Suppressor macrophage (primary cell): ENCODE results near the gene GULP1.
A peak's percentile ranks its signal among the peaks of the same experiment; 100 is the strongest.
"Not testable (repeated sequence)": the region's sequence is repeated elsewhere in the genome, so short reads cannot be mapped to it uniquely, and the experiment has no call there.

Experiments
- DNase-seq, 4 experiments: peaks; one replicate each; pipeline ENCODE4 v3.0.0-alpha.2; 2020 to 2022

The GULP1 gene

DNA sequence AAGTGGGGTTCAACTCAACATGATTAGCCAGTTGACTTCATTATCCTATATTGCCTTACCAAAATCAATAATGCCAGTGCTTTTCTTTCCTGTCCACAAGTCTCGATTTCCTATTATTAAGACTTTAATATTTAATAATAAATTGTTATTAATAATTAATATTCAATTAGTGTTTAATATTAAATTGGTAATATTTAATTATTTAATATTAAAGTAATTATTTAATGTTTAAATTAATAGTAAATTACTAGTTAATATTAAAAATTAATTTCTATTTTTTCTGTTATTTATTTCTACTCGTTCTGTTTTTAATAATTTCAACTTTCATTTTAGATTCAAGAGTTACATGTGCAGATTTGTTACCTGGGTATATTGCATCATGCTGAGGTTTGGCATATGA is 243.2 kb downstream of the GULP1 start:
- no peak for DNase-seq

GRCh38 chr2:188551671-188552070 is 260.0 kb downstream of the GULP1 start:
- DNase-seq: no peak

GRCh38 chr2:188557081-188557480 is 265.4 kb downstream of the GULP1 start:
- no peak for DNase-seq

- DNase-seq: not testable (repeated sequence)
Observed at GRCh38 chr2:188559455-188559854, 267.8 kb downstream of the GULP1 start.

DNA sequence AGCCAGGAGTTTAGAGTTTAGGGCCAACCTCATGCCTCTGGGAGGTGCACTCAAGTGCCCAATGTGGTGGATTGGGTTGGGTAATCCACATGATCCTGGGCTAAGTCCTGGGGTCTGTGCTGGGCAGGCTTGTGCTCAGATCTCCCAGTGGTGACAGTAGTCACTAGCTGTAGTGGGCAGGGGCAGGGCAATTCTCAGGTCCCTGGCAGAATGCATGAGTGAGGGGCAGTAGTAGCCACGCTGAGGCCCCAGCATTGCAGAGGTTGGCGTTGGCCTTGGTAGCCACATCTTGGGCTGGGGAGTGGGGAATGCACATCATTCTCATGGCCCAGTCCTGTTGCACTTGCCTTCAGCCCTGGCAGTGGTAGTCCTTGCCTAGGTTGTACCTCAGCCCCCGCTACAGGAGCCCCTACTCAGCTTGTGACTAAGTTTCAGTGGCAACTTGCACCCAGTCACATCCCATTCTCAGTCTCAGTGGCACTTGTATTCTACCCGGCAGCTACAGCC is 269.9 kb downstream of the GULP1 start:
- DNase-seq: no peak

GRCh38 chr2:188569431-188570165 is 277.9 kb downstream of the GULP1 start:
- no peak for DNase-seq

GRCh38 chr2:188570370-188570769 is 278.7 kb downstream of the GULP1 start:
- no peak for DNase-seq

GRCh38 chr2:188571543-188572303 is 280.0 kb downstream of the GULP1 start:
- DNase-seq: no peak

DNA sequence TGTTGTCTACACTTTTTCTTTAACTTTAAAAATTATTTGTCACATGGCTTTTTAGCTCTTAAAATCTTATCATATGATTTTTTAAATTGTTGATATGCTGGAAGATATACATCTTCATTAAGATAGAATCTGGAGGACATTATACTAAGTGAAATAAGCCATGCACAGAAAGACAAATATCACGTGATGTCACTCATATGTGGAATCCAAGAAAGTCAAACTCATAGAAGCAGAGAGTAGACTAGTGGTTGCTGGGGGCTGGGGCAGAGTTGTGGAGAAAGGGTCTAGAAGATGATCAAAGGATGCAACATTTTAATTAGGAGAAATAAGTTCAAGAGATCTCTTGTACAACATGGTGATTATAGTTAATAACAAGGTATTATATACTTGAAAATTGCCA is 280.9 kb downstream of the GULP1 start:
- no peak for DNase-seq

DNA sequence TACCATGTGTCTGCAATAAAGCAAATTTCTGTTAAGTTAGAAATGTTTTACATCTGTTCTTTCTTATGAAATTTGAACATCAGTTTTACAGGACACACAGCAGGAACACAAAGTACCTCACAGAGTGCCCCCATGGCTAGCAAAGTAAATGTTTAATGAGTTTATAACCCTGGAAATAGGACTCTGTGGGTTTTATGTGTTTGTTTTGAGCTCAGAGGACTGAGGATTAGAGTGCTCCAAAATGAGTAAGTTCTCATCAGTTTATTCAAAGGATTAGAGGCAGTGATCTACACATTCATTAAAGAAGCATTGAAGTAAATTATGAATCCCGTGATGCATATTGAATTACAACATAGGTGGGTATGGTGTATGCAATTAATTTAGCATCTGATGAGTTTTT is 281.8 kb downstream of the GULP1 start:
- DNase-seq: no peak

DNA sequence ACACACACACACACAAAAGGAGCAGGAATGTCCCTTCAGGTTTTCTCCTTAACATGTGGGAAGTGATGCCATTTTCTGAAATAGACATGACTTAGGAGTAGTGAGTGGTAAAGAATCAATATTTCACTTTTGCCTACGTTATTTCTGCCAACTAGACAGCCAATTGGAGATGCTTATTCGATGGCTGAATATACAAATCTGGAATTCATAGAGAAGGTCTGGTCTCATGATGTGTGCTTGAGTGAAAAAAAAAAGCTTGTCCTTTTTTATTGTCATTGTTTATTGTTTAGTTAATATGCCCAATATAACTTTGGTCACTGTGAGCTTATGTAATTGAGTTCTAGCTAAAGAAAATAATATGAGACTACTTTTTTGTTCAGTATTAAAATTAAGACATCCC is 284.3 kb downstream of the GULP1 start:
- no peak for DNase-seq

DNA sequence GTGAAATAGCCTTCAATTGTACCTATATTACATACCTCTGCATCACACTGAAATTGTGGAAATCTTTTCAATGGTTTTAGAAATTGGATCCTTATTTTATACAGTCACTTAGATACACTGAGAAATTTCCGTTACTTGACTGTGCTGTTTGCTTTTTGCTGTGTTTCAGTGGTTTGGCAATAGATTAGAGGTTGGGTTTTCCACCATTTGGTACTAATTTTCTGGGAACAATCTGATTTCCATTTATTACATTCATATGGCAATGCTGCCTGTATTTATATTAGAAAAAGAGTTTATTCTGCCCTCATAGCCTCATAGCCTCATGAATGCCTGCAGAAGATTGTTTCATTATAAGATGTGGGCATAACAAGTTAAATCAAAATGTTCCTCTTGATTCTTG is 285.0 kb downstream of the GULP1 start:
- DNase-seq: no peak

DNA sequence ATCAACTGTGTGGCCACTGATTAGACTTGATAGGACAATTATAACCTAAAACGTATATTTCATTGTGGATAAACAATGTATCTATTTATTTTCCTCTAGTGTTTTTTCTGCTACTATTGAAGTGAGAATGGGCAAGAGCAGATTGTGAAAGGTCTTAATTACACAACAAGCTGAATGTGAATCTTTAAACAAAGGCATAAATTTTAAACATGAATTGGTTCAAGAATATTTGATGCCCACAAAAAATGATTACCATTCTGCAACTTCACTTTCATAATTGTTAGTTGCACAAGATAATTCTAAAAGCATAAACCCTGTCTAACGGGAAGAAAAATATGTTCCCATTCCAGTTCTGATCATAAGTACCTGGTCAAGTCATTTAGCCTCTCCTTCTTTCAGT is 285.6 kb downstream of the GULP1 start:
- DNase-seq: no peak

GRCh38 chr2:188580738-188581137 is 289.1 kb downstream of the GULP1 start:
- no peak for DNase-seq

DNA sequence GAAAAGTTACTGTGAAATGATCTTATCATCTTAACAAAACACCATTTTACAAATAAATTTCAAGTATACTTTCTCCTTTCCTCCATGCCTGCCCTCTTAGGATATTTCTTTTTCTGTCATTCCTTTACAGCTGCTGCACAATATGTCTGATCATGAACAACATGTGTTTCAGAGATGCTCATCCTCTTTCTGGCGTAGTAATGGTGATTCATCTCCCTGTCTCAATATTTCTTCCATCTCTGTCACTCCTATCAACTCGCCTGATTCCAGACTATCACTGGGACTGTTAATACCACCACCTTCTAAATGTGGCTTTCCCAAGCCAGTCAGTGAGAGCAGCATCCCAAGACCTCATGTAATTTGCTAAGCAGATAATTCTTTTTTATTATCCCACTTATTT is 290.5 kb downstream of the GULP1 start:
- no peak for DNase-seq

DNA sequence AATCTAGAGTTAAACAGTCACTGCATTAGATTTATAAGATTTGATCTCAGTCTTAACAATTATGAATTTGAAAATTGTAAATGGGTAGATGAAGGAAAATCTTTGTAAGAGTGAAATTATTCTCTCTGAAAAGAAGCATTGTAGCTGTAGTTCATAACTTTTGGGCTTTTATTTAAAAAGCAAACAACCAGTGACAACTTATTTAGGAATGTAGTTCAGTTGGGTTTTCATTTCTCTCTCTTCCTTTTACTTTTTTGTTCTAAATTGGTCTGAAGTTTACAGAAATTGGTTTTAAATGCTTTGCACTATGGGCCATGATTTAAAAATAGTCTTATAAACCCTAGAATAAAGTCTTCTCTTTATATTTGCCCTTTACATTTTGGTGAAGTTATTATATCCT is 296.6 kb downstream of the GULP1 start:
- DNase-seq: no peak

- peak in 2 of 4 experiments; percentile 6 to 7 for DNase-seq
Observed at GRCh38 chr2:188596054-188596453, 304.4 kb downstream of the GULP1 start.

DNA sequence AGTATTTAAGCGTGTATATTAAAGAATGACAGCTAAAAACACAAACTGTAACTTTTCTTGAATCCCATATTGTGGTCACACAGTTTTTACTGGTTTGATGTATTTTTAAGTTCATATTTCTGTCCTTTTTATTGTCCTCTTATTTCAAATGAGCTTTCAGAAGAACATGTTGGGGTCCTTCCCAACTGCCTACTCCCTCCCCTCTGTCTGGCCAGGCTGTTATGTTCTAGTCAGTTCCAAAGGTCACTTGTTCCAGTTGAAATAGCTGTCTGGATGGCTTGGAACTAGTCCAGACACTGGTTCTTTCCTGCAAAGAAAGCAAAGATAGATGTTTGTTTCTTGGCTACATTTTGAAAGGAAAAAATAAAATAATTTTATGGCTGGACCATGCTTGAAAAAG is 306.9 kb downstream of the GULP1 start:
- no peak for DNase-seq

DNA sequence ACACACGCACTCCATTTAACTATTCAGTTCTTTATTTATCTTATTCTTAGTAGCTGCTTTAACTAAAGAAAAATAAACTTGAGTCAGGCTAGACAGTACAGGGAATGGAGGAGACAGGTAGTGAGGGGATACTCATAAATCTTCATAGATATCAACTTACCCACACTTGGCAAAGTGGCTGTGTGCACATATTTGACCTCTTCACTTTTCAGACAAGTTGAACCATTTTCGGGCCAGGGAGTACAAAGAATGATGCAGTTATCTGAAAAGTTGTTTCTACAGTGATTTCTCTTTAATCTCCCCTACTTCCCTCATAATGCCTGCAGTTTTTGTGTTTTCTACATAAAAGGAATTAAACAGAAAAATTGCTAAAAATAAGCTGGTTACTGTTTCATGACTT is 307.5 kb downstream of the GULP1 start:
- no peak for DNase-seq

DNA sequence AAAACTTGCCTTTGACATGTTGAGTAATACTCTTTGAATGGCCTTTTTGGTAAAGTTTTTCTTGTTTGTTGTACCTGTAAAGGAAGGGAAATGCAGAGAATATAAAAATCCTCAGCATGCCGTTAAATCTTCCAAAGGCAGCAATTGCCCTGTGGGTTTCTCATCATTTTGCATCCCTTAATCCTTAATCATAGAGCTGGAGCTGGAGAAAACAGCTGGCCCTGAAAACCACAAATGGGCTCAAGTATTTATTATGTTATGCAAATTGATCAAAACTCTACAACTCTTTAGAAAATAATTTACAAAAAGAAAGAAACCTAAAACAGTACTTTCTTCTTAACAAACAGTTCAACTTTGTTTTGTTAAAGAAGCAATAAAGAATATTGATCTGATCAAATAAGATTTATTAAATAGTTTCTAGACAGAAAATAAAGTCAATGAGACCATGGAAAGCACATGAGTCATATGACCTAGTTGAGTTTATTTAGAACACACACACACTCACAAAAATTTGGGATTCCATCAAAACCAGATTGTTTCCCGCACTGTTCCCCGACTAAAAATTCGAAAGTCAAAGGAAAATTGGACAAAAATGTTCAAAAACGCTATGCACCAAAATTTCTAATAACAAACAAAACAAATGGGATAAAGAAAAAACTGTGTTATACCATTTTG is 309.0 kb downstream of the GULP1 start:
- DNase-seq: no peak

DNA sequence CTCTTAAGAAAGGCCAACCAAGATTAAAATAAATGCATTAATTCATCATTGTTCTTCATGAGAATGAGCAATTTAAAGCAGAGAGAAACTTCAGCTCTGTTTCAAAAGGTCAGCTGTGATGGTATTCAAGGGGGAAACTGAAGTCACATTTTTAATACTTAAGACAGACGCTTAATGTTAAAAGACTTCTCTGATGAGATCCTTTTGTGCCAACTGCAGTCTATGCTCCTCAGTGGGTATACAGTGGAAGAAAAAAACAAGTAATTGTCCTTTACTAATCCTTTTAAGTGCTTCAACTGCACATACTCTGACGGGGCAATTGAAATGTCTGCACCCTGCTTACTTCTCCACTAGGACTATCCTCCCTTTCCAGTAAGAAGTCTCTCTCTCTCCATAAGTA is 309.7 kb downstream of the GULP1 start:
- DNase-seq: no peak

- no peak for DNase-seq
Observed at GRCh38 chr2:188601927-188602326, 310.3 kb downstream of the GULP1 start.

GRCh38 chr2:188604579-188604978 is 312.9 kb downstream of the GULP1 start:
- DNase-seq: no peak
